Prostate gland (tissue), 2 donors: ENCODE measurements around the gene KCNQ1.

Source experiments
- POLR2A ChIP-seq: fragments of 450-650 bp; IDR thresholded peaks from one replicate; pipeline ENCODE4 v1.6.1; 2016; ENCODE audit warnings: antibody characterized with exemption, mild to moderate bottlenecking
- POLR2AphosphoS5 ChIP-seq: sonication (generic); formaldehyde crosslinking; IDR thresholded peaks from one replicate; pipeline ENCODE4 v1.6.1; 2017; ENCODE audit warnings: antibody characterized with exemption
- TF ChIP-seq, protein P1 (sequence below), 4 experiments: fragments of 200-600 bp in 2 of 4; fragments of 450-650 bp in 2 of 4; sonication (generic) in 2 of 4; IDR thresholded peaks; 1 replicate in 3 of 4; 2 replicates in 1 of 4; pipeline ENCODE4 v1.5.1; 2016 to 2019; ENCODE audit warnings: antibody characterized with exemption in 4 of 4, mild to moderate bottlenecking in 2 of 4, moderate library complexity in 2 of 4

DNA sequence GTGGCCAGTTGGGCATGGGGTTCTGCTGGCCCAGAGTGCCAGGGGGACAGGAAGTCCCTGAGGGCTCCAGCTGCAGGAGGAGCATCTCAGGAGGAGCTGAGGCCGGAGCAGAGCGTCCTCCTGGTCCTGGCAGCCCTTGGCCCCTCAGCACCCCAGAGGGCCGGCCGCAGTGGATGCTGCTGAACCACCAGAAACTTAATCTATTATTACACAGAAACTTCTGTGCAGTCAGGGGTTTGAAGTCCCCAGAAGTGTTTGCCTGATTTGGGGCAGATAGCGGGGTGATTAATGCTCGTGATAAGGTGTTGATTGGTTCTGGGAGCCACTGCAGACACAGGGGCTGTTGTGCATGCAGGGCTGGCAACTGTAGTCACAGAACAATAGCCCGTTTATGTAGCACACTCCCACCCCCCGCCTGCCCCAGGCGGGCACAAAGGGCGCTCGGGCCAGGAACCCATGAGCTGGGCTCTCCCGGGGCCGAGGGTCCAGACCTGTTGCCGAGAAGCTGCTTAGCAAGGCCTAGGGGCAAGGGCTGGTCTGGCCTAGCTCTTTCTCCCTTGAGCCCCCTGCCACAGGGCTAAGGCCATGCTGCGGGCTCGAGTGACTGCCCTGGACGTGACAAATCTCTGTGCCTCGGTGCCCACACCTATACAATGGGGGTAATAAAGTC is 284.0 kb downstream of the KCNQ1 start:
- TF ChIP-seq, protein P1, sequence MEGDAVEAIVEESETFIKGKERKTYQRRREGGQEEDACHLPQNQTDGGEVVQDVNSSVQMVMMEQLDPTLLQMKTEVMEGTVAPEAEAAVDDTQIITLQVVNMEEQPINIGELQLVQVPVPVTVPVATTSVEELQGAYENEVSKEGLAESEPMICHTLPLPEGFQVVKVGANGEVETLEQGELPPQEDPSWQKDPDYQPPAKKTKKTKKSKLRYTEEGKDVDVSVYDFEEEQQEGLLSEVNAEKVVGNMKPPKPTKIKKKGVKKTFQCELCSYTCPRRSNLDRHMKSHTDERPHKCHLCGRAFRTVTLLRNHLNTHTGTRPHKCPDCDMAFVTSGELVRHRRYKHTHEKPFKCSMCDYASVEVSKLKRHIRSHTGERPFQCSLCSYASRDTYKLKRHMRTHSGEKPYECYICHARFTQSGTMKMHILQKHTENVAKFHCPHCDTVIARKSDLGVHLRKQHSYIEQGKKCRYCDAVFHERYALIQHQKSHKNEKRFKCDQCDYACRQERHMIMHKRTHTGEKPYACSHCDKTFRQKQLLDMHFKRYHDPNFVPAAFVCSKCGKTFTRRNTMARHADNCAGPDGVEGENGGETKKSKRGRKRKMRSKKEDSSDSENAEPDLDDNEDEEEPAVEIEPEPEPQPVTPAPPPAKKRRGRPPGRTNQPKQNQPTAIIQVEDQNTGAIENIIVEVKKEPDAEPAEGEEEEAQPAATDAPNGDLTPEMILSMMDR (IDR thresholded peaks at IDR 0.05), result no peak
- TF ChIP-seq POLR2A (no peak), POLR2AphosphoS5 (no peak)
